Glomerular visceral epithelial cell (primary cell): ENCODE measurements around the gene SOHLH2.

Experiments used
- DNase-seq: peaks from one replicate; pipeline ENCODE4 v3.0.0-alpha.2; 2016; ENCODE audit errors: extremely low spot score

The SOHLH2 gene

GRCh38 chr13:36188441-36188840 is 25.9 kb downstream of the SOHLH2 start:
- DNase-seq = no peak

GRCh38 chr13:36183901-36184300 is 30.5 kb downstream of the SOHLH2 start:
- no peak for DNase-seq

- DNase-seq = no peak
Observed at GRCh38 chr13:36175621-36176020, 38.7 kb downstream of the SOHLH2 start.

GRCh38 chr13:36174923-36175322 is 39.4 kb downstream of the SOHLH2 start:
- no peak for DNase-seq

- no peak for DNase-seq
Observed at GRCh38 chr13:36173571-36174322, 40.6 kb downstream of the SOHLH2 start.

GRCh38 chr13:36166046-36166445 is 48.3 kb downstream of the SOHLH2 start:
- DNase-seq = no peak

- peak; percentile 86 for DNase-seq
Observed at GRCh38 chr13:36163809-36164308, 50.5 kb downstream of the SOHLH2 start.

GRCh38 chr13:36163286-36163685 is 51.1 kb downstream of the SOHLH2 start:
- DNase-seq = no peak

- no peak for DNase-seq
Observed at GRCh38 chr13:36160297-36160696, 54.1 kb downstream of the SOHLH2 start.

GRCh38 chr13:36158611-36159010 is 55.7 kb downstream of the SOHLH2 start:
- DNase-seq = peak; percentile 33

- DNase-seq = no peak
Observed at GRCh38 chr13:36157480-36157879, 56.9 kb downstream of the SOHLH2 start.

- DNase-seq = peak; percentile 18
Observed at GRCh38 chr13:36154567-36155291, 59.6 kb downstream of the SOHLH2 start.

GRCh38 chr13:36151591-36151990 is 62.8 kb downstream of the SOHLH2 start:
- DNase-seq = no peak

- DNase-seq = no peak
Observed at GRCh38 chr13:36148446-36148845, 65.9 kb downstream of the SOHLH2 start.

GRCh38 chr13:36147330-36147729 is 67.0 kb downstream of the SOHLH2 start:
- DNase-seq = no peak

GRCh38 chr13:36146511-36147269 is 67.7 kb downstream of the SOHLH2 start:
- DNase-seq = no peak

GRCh38 chr13:36143738-36144137 is 70.6 kb downstream of the SOHLH2 start:
- DNase-seq = no peak

- no peak for DNase-seq
Observed at GRCh38 chr13:36142735-36143134, 71.6 kb downstream of the SOHLH2 start.

GRCh38 chr13:36135876-36136275 is 78.5 kb downstream of the SOHLH2 start:
- DNase-seq = no peak

- DNase-seq = no peak
Observed at GRCh38 chr13:36134632-36135031, 79.7 kb downstream of the SOHLH2 start.

- no peak for DNase-seq
Observed at GRCh38 chr13:36133950-36134626, 80.3 kb downstream of the SOHLH2 start.

GRCh38 chr13:36132376-36132775 is 82.0 kb downstream of the SOHLH2 start:
- no peak for DNase-seq
